Measurements from ENCODE around the gene CHCHD3. TPM values are rescaled to one million over a fixed set of nuclear protein-coding genes. Genes with fewer than 3 reads are reported as not detected.

The CHCHD3 gene
- total RNA-seq, 1 donor: 104 TPM

DNA sequence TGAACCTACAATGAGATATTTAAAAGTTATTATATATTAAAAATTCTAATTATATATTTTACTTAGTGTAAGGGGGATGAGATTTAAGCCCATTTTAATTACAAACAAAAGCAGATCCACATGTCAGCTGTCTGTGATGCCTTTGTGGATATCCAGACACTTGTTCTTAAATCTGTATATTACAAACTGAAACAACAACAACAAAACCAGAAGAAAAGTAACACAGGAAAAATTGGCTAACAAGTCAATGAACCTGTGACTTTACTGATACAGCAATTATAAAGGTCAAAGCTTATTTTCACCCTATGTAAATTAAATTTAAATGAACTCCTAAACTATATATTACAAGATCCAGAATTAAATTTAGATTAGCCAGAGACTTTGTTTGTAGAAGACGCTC is 222.7 kb downstream of the CHCHD3 start:
- no peak for DNase-seq (ENCODE audit: low read depth)
- H3K4me3 ChIP-seq (ENCODE audit: low read depth, low read length): no peak overlapping the region
- TF ChIP-seq, protein P1, sequence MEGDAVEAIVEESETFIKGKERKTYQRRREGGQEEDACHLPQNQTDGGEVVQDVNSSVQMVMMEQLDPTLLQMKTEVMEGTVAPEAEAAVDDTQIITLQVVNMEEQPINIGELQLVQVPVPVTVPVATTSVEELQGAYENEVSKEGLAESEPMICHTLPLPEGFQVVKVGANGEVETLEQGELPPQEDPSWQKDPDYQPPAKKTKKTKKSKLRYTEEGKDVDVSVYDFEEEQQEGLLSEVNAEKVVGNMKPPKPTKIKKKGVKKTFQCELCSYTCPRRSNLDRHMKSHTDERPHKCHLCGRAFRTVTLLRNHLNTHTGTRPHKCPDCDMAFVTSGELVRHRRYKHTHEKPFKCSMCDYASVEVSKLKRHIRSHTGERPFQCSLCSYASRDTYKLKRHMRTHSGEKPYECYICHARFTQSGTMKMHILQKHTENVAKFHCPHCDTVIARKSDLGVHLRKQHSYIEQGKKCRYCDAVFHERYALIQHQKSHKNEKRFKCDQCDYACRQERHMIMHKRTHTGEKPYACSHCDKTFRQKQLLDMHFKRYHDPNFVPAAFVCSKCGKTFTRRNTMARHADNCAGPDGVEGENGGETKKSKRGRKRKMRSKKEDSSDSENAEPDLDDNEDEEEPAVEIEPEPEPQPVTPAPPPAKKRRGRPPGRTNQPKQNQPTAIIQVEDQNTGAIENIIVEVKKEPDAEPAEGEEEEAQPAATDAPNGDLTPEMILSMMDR (IDR thresholded peaks at IDR 0.05; ENCODE audit: insufficient read depth, low read depth, low read length): no peak

DNA sequence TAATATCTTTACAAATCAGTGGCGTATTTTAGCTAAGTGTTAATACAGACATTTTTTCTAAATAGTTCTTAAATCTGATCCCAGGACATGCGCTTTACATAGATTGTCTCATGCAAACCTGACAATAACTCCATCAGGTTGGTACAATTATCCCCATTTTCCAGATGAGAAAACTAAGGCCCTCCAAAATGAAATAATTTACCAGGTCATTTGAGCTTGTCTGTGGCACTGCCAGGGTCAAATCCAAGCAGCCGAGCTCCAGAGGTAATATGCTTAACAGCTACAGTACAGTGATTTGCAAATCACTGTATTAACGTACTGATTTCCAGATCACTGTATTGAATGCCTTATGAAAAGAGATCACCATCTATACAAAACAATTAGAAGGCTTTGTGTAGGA is 223.1 kb downstream of the CHCHD3 start:
- no peak overlapping the region for H3K4me3 ChIP-seq (ENCODE audit: low read depth, low read length)
- TF ChIP-seq, protein P1 (IDR thresholded peaks at IDR 0.05; ENCODE audit: insufficient read depth, low read depth, low read length): no peak
- DNase-seq (ENCODE audit: low read depth): no peak

DNA sequence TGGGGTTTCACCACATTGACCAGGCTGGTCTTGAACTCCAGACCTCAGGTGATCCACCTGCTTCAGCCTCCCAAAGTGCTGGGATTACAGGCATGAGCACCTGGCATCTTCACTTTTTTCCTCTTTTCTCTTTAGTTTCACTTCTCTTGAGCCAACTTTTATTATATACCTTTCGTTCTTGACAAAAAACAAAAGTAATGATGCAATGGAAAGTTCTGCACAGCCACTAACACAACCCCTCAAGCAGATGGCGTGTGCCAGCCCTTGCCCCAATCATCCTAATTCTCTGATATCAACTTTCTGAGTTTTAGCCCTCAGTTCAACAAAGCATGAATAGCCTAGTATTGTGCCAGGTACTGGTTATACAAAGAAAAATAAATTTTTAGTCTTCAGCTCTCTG is 223.6 kb downstream of the CHCHD3 start:
- no peak for DNase-seq (ENCODE audit: low read depth)
- TF ChIP-seq, protein P1 (IDR thresholded peaks at IDR 0.05; ENCODE audit: insufficient read depth, low read depth, low read length): no peak
- no peak overlapping the region for H3K4me3 ChIP-seq (ENCODE audit: low read depth, low read length)

DNA sequence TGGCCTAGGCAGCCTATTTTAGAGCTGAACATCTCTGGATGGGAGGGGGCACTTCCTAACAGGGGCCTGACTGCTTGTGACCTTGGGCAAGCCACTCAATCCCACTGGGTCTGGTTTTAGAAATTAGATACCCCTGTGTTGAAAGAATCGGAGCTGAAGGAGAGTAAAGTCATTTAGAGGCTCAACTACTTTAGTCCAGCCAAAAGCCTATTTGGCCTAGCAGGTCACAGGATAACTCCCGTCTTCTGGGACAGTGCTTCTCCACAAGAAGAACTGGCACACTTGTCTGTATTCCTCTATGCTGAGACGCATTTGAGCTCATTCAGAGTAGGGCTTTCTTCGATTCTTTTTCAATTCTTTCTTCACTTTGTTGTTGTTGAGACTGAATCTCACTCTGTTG is 224.2 kb downstream of the CHCHD3 start:
- no peak overlapping the region for H3K4me3 ChIP-seq (ENCODE audit: low read depth, low read length)
- TF ChIP-seq, protein P1 (IDR thresholded peaks at IDR 0.05; ENCODE audit: insufficient read depth, low read depth, low read length): no peak
- no peak for DNase-seq (ENCODE audit: low read depth)

DNA sequence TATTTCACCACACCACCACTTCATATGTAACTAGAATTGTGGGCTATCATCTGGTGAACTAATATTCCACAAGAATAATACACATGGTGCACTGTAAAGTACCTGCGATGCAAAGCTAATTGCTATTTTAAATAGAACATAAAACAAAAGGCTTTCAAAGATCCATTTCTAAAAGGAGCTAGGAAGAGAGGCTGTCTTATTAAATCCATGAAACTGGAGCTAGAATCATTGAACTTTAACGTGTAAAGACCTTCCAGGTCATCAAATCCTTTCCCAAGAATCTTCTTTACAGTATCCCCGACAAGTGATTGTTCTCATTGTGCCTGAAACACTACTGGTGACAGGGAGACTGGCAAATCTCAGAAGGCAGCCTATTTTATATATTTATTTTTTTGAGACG is 224.9 kb downstream of the CHCHD3 start:
- no peak overlapping the region for H3K4me3 ChIP-seq (ENCODE audit: low read depth, low read length)
- no peak for DNase-seq (ENCODE audit: low read depth)
- TF ChIP-seq, protein P1 (IDR thresholded peaks at IDR 0.05; ENCODE audit: insufficient read depth, low read depth, low read length): no peak

DNA sequence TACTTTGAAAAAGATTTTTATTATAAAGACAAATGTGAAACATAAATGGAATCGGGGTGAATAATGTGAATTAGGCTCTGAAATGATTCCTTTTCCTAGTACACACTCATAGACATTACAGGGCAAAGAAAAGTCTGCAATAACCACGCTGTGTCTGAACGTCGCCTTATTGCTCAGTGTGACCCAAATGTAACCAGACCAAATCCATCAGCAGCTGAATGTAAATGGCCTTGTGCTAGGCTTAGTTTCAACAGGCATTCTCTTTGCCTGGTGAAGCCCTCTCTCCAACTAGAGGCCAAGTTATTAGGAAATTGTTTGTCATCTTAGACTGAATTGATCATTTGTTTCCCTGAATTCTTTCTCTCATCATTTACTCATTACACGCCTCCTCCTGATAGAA is 225.5 kb downstream of the CHCHD3 start:
- no peak for DNase-seq (ENCODE audit: low read depth)
- H3K4me3 ChIP-seq (ENCODE audit: low read depth, low read length): no peak overlapping the region
- TF ChIP-seq, protein P1 (IDR thresholded peaks at IDR 0.05; ENCODE audit: insufficient read depth, low read depth, low read length): no peak

DNA sequence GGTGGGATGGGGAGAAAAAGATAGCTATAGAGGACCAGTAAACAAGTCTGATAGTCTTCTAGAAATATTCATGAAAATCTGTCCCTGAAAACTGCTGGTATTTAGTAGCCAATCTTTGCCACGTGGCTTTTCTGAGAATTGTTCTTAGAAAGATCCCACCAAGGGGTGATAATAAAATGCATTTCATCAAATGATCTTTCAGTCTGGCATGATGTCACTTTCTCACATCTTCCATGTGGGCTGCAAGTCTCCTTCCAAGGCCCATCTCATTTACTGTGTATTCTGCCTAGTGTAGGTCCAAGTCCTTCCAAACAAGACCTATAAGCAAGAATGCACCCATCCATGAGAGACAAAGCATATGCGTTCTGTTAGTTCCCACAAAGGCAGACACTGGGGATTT is 226.0 kb downstream of the CHCHD3 start:
- no peak for DNase-seq (ENCODE audit: low read depth)
- TF ChIP-seq, protein P1 (IDR thresholded peaks at IDR 0.05; ENCODE audit: insufficient read depth, low read depth, low read length): no peak
- no peak overlapping the region for H3K4me3 ChIP-seq (ENCODE audit: low read depth, low read length)

Measured in fibroblast of villous mesenchyme (primary cell).